Lung (tissue), 12 donors: ENCODE results near the gene GSE1. TPM values are rescaled to one million over a fixed set of nuclear protein-coding genes. Genes with fewer than 3 reads are reported as not detected.

ENCODE experiments used
- ATAC-seq: fragments of 200-7000 bp; cut with Tn5 transposase; one replicate; pipeline ENCODE4 v1.9.1; 2020; ENCODE audit warnings: moderate number of reproducible peaks; ENCODE audit not compliant: insufficient read depth, low FRiP score
- DNase-seq, 3 donors: peaks; one replicate each; pipeline ENCODE4 v3.0.0-alpha.2; 2013 to 2017
- H3K27ac ChIP-seq, 2 donors: one replicate each; pipeline ENCODE4 v1.5.1; 2013; ENCODE audit warnings: mild to moderate bottlenecking in 2 of 2, moderate library complexity in 2 of 2, control low read depth in 1 of 2, inconsistent platforms in 1 of 2, low read depth in 1 of 2, low read length in 1 of 2
- H3K27me3 ChIP-seq, 3 donors: one replicate each; pipeline ENCODE4 v1.5.1; 2013; ENCODE audit warnings: low read length in 2 of 3; ENCODE audit not compliant: control insufficient read depth in 3 of 3, insufficient read depth in 3 of 3
- H3K36me3 ChIP-seq, 4 donors: one replicate each; pipeline ENCODE4 v1.5.1; 2013; ENCODE audit warnings: low read length in 4 of 4, mild to moderate bottlenecking in 1 of 4, moderate library complexity in 1 of 4; ENCODE audit not compliant: control insufficient read depth in 4 of 4, insufficient read depth in 4 of 4
- H3K4me1 ChIP-seq, 5 donors: one replicate each; pipeline ENCODE4 v1.5.1; 2013; ENCODE audit warnings: low read length in 5 of 5, mild to moderate bottlenecking in 2 of 5, moderate library complexity in 1 of 5; ENCODE audit not compliant: control insufficient read depth in 5 of 5, insufficient read depth in 5 of 5
- H3K4me3 ChIP-seq: one replicate; pipeline ENCODE4 v1.5.1; 2013; ENCODE audit warnings: mild to moderate bottlenecking, control low read depth, moderate library complexity
- H3K9ac ChIP-seq, 2 donors: one replicate each; pipeline ENCODE4 v1.5.1; 2013; ENCODE audit warnings: low read length in 2 of 2, control low read depth in 1 of 2; ENCODE audit not compliant: insufficient read depth in 1 of 2
- H3K9me3 ChIP-seq, 4 donors: one replicate each; pipeline ENCODE4 v1.5.1; 2013; ENCODE audit warnings: low read length in 3 of 4, mild to moderate bottlenecking in 1 of 4, moderate library complexity in 1 of 4; ENCODE audit not compliant: control insufficient read depth in 4 of 4, insufficient read depth in 3 of 4
- CTCF ChIP-seq: IDR thresholded peaks from 2 replicates; pipeline ENCODE4 v1.5.1; 2012; ENCODE audit warnings: mild to moderate bottlenecking; ENCODE audit errors: control extremely low read depth, extremely low read depth
- WGBS, 2 donors: extraction: QIAGEN DNeasy Blood & Tissue Kit; methylation state at CpG; one replicate each; pipeline ENCODE4 v1.1.7; 2013; 5-methylcytosine and 5-hydroxymethylcytosine counted together
- polyA plus RNA-seq, 2 donors: library from polyadenylated mRNA; stranded (reverse); fragments of 200-250 nt; gene quantifications; one replicate each; pipeline ENCODE4 v1.2.1, GENCODE V29; 2013
- total RNA-seq, 2 donors: library from RNA; depleted of rRNA in 1 of 2; stranded (reverse); fragments of >200 nt in 1 of 2; gene quantifications; one replicate each; pipeline ENCODE4 v1.2.1, GENCODE V29; 2014 to 2021
- donor health status: control.
- donor health status: control.
- donor health status: Bipolar disorder and iron deficiency.
- donor health status: healthy.
- donor health status: DM: yes; HTN: yes; CAD: no.

GSE1 gene
- total and polyA plus RNA-seq, 4 donors: 21.3 to 122 (median 74.7) TPM

- WGBS, 2 donors: 90 to 94% methylated on average over 26 to 27 of the region's 27 CpGs
- H3K4me1 ChIP-seq: peaks cover 0 to 19% (median 6%) of the 10 kb centered on the region in 5 donors
- peaks cover 0 to 34% (median 1%) of the 10 kb centered on the region in 4 donors for H3K36me3 ChIP-seq
- H3K27ac ChIP-seq: no peak overlapping the region
- ATAC-seq (no peak), DNase-seq (no peak)
- no peaks in the 10 kb centered on the region for H3K27me3 ChIP-seq
- no peak for TF ChIP-seq CTCF
- H3K9ac ChIP-seq: no peak overlapping the region
- no peak overlapping the region for H3K4me3 ChIP-seq
- no peaks in the 10 kb centered on the region for H3K9me3 ChIP-seq
Measured at GRCh38 chr16:85636234-85636812, 23.2 kb downstream of the GSE1 start.

- Histone ChIP-seq H3K4me1 (peaks cover 0 to 21% (median 0%) of the 10 kb centered on the region in 5 donors), H3K4me3 (no peak overlapping the region), H3K36me3 (peaks cover 0 to 35% (median 1%) of the 10 kb centered on the region in 4 donors), H3K9me3 (no peaks in the 10 kb centered on the region), H3K27me3 (no peaks in the 10 kb centered on the region), H3K27ac (no peak overlapping the region), H3K9ac (no peak overlapping the region)
- ATAC-seq: no peak
- TF ChIP-seq CTCF: no peak
- WGBS, 2 donors: 86 to 92% methylated on average over 36 of the region's 36 CpGs
- no peak for DNase-seq
Measured at GRCh38 chr16:85637061-85637807, 24.1 kb downstream of the GSE1 start.

- Histone ChIP-seq H3K4me3 (no peak overlapping the region), H3K9ac (no peak overlapping the region), H3K9me3 (no peaks in the 10 kb centered on the region), H3K27ac (peak overlapping the region in 1 of 2 donors; percentile 17), H3K27me3 (no peaks in the 10 kb centered on the region), H3K36me3 (peaks cover 0 to 35% (median 1%) of the 10 kb centered on the region in 4 donors), H3K4me1 (peaks cover 0 to 21% (median 0%) of the 10 kb centered on the region in 5 donors)
- no peak for TF ChIP-seq CTCF
- ATAC-seq: no peak
- peak; percentile 39 to 58 (median 48) for DNase-seq
- WGBS, 2 donors: 78 to 87% methylated on average over 35 to 37 of the region's 37 CpGs
Measured at GRCh38 chr16:85637808-85638647, 24.9 kb downstream of the GSE1 start.
